ENCODE results near the gene SUMO1. TPM values are rescaled to one million over a fixed set of nuclear protein-coding genes. Genes with fewer than 3 reads are reported as not detected.

The SUMO1 gene
- 67.9 and 71.9 TPM in 2 replicates for total RNA-seq (2022)
- Bru-seq, nascent RNA, result percentile 83 among the genes with signal in this experiment
- BruChase-seq, experiment 1, labeled RNA remaining after a 6-hour chase, result percentile 92 among the genes with signal in this experiment
- percentile 86 among the genes with signal in this experiment for BruChase-seq, experiment 2, labeled RNA remaining after a 2-hour chase
- long read RNA-seq, transcript SUMO1-203 (5 exons, 1,536 nt), result major isoform, 235 of 274 reads
- long read RNA-seq, transcript SUMO1-205 (5 exons, 534 nt), result minor isoform, 14 of 274 reads
- long read RNA-seq, partial matches to known transcripts, result 0 of 274 reads
- long read RNA-seq, other reads (novel, unspliced or antisense), result 15 of 274 reads

GRCh38 chr2:202238234-202239197 is at the start of gene SUMO1:
TSS of gene SUMO1 (minus strand) at chr2:202238597. CDS start at chr2:202238451, 146 bp downstream.
- H3K9me3 Mint-ChIP-seq (ENCODE audit: unreplicated experiment), result no peaks in the 10 kb centered on the region
- DNase-seq (ENCODE audit: unreplicated experiment), result peak; percentile 90
- peak within 1 kb of the TSS; percentile 85 for H3K27ac Mint-ChIP-seq (ENCODE audit: low read depth, unreplicated experiment)
- POLR2A ChIA-PET, result interaction anchor here (0.5 to 4.5 kb wide), 11 partner anchors 8 to 1006 kb away, joined by 3 to 58 read pairs (median 4); partner anchors contain the start of gene NOP58
- H3K4me1 Mint-ChIP-seq (ENCODE audit: insufficient read depth, unreplicated experiment), result peaks cover 8% of the 10 kb centered on the region
- intact Hi-C loops (cut with micrococcal nuclease), result loop anchor here (5.0 kb wide), 1 partner anchor 39 kb away; no protein-coding TSS in a partner anchor
- CTCF ChIA-PET, result interaction anchor here (0.5 to 1.8 kb wide), 3 partner anchors 10 to 960 kb away, joined by 3 to 6 read pairs (median 4); no protein-coding TSS in a partner anchor
- TF ChIP-seq, protein P1, sequence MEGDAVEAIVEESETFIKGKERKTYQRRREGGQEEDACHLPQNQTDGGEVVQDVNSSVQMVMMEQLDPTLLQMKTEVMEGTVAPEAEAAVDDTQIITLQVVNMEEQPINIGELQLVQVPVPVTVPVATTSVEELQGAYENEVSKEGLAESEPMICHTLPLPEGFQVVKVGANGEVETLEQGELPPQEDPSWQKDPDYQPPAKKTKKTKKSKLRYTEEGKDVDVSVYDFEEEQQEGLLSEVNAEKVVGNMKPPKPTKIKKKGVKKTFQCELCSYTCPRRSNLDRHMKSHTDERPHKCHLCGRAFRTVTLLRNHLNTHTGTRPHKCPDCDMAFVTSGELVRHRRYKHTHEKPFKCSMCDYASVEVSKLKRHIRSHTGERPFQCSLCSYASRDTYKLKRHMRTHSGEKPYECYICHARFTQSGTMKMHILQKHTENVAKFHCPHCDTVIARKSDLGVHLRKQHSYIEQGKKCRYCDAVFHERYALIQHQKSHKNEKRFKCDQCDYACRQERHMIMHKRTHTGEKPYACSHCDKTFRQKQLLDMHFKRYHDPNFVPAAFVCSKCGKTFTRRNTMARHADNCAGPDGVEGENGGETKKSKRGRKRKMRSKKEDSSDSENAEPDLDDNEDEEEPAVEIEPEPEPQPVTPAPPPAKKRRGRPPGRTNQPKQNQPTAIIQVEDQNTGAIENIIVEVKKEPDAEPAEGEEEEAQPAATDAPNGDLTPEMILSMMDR (IDR thresholded peaks at IDR 0.05; ENCODE audit: unreplicated experiment), result no peak
- H3K4me3 Mint-ChIP-seq (ENCODE audit: unreplicated experiment), result peak within 1 kb of the TSS; percentile 93
- H3K27me3 Mint-ChIP-seq (ENCODE audit: insufficient read depth, unreplicated experiment), result no peaks in the 10 kb centered on the region
- H3K36me3 Mint-ChIP-seq (ENCODE audit: insufficient read depth, unreplicated experiment), result peaks cover 7% of the 10 kb centered on the region
- TSS peak; percentile 81 for BruUV-seq (replicated peaks)

- intact Hi-C loops (cut with micrococcal nuclease), result no loop called here
Measured at GRCh38 chr2:202286595-202286994, 48.2 kb upstream of the SUMO1 start.

DNA sequence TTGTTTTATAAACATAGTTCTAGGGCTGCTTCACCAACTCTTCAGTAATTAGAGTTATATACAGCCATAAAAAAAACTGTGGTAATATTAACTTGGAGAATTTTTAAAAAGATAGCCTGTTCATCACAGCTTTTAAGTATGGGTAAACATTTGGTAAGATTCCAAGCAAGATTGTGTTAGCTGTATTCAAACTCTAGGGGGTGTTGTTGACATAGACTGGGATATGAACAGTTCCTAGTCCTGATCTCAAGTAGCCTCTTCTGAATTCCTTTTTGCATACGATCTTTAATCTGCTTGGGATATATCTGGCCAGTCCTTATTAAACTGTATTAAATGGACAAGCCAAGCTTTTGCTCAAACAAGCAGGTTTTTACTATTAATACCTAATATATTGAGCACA is 40.5 kb upstream of the SUMO1 start:
- H3K27ac Mint-ChIP-seq (ENCODE audit: low read depth, unreplicated experiment), result peak overlapping the region; percentile 57
- no TSS peak for BruUV-seq (replicated peaks)
- DNase-seq (ENCODE audit: unreplicated experiment), result peak; percentile 56

More at GRCh38 chr2:202286595-202286994, 48.2 kb upstream of the SUMO1 start:
- DNase-seq (ENCODE audit: unreplicated experiment), result no peak
- Mint-ChIP-seq H3K36me3 (ENCODE audit: insufficient read depth, unreplicated experiment) (peaks cover 99% of the 10 kb centered on the region), H3K27ac (ENCODE audit: low read depth, unreplicated experiment) (no peak overlapping the region), H3K27me3 (ENCODE audit: insufficient read depth, unreplicated experiment) (no peaks in the 10 kb centered on the region), H3K4me1 (ENCODE audit: insufficient read depth, unreplicated experiment) (no peaks in the 10 kb centered on the region), H3K4me3 (ENCODE audit: unreplicated experiment) (no peak overlapping the region), H3K9me3 (ENCODE audit: unreplicated experiment) (no peaks in the 10 kb centered on the region)
- ChIA-PET CTCF (interaction anchor here (0.9 kb wide), 1 partner anchor 9 kb away, joined by 4 read pairs; no protein-coding TSS in a partner anchor), POLR2A (interaction anchor here (1.0 to 1.5 kb wide), 4 partner anchors 8 to 17 kb away, joined by 3 to 4 read pairs (median 4); no protein-coding TSS in a partner anchor)
- BruUV-seq (replicated peaks), result TSS peak; percentile 12
- TF ChIP-seq, protein P1 (IDR thresholded peaks at IDR 0.05; ENCODE audit: unreplicated experiment), result no peak

More for the DNA sequence above, 40.5 kb upstream of the SUMO1 start:
- CTCF ChIA-PET, result interaction anchor here (0.6 to 2.6 kb wide), 9 partner anchors 12 to 114 kb away, joined by 3 to 14 read pairs (median 5); no protein-coding TSS in a partner anchor
- Mint-ChIP-seq H3K36me3 (ENCODE audit: insufficient read depth, unreplicated experiment) (peaks cover 79% of the 10 kb centered on the region), H3K4me1 (ENCODE audit: insufficient read depth, unreplicated experiment) (peaks cover 16% of the 10 kb centered on the region), H3K27me3 (ENCODE audit: insufficient read depth, unreplicated experiment) (no peaks in the 10 kb centered on the region), H3K9me3 (ENCODE audit: unreplicated experiment) (no peaks in the 10 kb centered on the region), H3K4me3 (ENCODE audit: unreplicated experiment) (no peak overlapping the region)
- TF ChIP-seq, protein P1 (IDR thresholded peaks at IDR 0.05; ENCODE audit: unreplicated experiment), result peak; percentile 41
- POLR2A ChIA-PET, result interaction anchor here (0.7 to 6.6 kb wide), 12 partner anchors 8 to 98 kb away, joined by 3 to 94 read pairs (median 6); partner anchors contain the start of genes BMPR2, NOP58 and SUMO1
- intact Hi-C loops (cut with micrococcal nuclease), result loop anchor here (2.0 to 5.0 kb wide), 2 partner anchors 42 to 100 kb away; partner anchors contain the start of gene SUMO1

Data from MCF 10A (cell line).